Spleen (tissue), 11 donors: ENCODE data around the gene PDZD2. TPM values are rescaled to one million over a fixed set of nuclear protein-coding genes. Genes with fewer than 3 reads are reported as not detected.

ENCODE experiments used
- DNase-seq: peaks from one replicate; pipeline ENCODE4 v3.0.0-alpha.2; 2020
- H3K27ac ChIP-seq, 8 donors: fragments of 200-600 bp; sonication (generic) in 7 of 8; 1 replicate in 4 of 8; 2 replicates in 4 of 8; pipeline versions ENCODE4 v1.5.0 to v1.8.0; 2016 to 2021; ENCODE audit warnings: inconsistent platforms in 4 of 8, mild to moderate bottlenecking in 4 of 8, moderate library complexity in 1 of 8
- H3K27me3 ChIP-seq, 7 donors: fragments of 200-600 bp; sonication (generic) in 6 of 7; replicated peaks in 1 of 7; 1 replicate in 4 of 7; 2 replicates in 3 of 7; pipeline versions ENCODE4 v1.5.0 to v1.8.0; 2016 to 2021; ENCODE audit warnings: inconsistent platforms in 3 of 7, mild to moderate bottlenecking in 1 of 7
- H3K36me3 ChIP-seq, 6 donors: fragments of 200-600 bp; sonication (generic) in 5 of 6; 1 replicate in 4 of 6; 2 replicates in 2 of 6; pipeline versions ENCODE4 v1.5.0 to v1.8.0; 2016 to 2021; ENCODE audit warnings: inconsistent platforms in 2 of 6
- H3K4me1 ChIP-seq, 6 donors: fragments of 200-600 bp; sonication (generic) in 5 of 6; 1 replicate in 3 of 6; 2 replicates in 3 of 6; pipeline versions ENCODE4 v1.5.0 to v1.8.0; 2016 to 2021; ENCODE audit warnings: inconsistent platforms in 3 of 6
- H3K4me3 ChIP-seq, 8 donors: fragments of 200-600 bp; sonication (generic) in 7 of 8; 1 replicate in 4 of 8; 2 replicates in 4 of 8; pipeline versions ENCODE4 v1.5.0 to v1.8.0; 2016 to 2021; ENCODE audit warnings: inconsistent platforms in 4 of 8, mild to moderate bottlenecking in 4 of 8, moderate library complexity in 2 of 8
- H3K9me3 ChIP-seq, 8 donors: fragments of 200-600 bp; sonication (generic) in 7 of 8; 1 replicate in 4 of 8; 2 replicates in 4 of 8; pipeline versions ENCODE4 v1.5.0 to v1.8.0; 2016 to 2021; ENCODE audit warnings: inconsistent platforms in 4 of 8
- POLR2A ChIP-seq, 3 donors: fragments of 450-650 bp; IDR thresholded peaks; one replicate each; pipeline ENCODE4 v1.5.1; 2017; ENCODE audit warnings: antibody characterized with exemption in 3 of 3, mild to moderate bottlenecking in 1 of 3
- POLR2AphosphoS5 ChIP-seq, 3 donors: sonication (generic); formaldehyde crosslinking; IDR thresholded peaks; one replicate each; pipeline ENCODE4 v1.5.1; 2017; ENCODE audit warnings: antibody characterized with exemption in 3 of 3
- WGBS, 5 donors: extraction: QIAGEN DNeasy Blood & Tissue Kit in 3 of 5; methylation state at CpG; one replicate each; pipeline versions ENCODE4 v1.1.5 to v1.1.7; 2013 to 2018; 5-methylcytosine and 5-hydroxymethylcytosine counted together
- intact Hi-C: fragments of 100-400 bp; cut with DNase I; formaldehyde crosslinking; loops from one replicate; pipeline ENCODE4 v1.15.0; 2023; ENCODE audit warnings: low total_unique reads
- polyA plus RNA-seq, 3 donors: library from polyadenylated mRNA; stranded (reverse); fragments of 200-250 nt; gene quantifications; one replicate each; pipeline ENCODE4 v1.2.1, GENCODE V29; 2013
- total RNA-seq, 7 donors: library from RNA; depleted of rRNA in 3 of 7; stranded (reverse); fragments of >200 nt in 3 of 7; fragmentation: NEBNext Ultra II Directional in 4 of 7; extraction: Animal tissue kit (Norgen Biotek cat#: 25700) in 4 of 7; gene quantifications; one replicate each; pipeline versions ENCODE4 v1.1.0 to v1.2.1, GENCODE V29; 2016 to 2021
- TF ChIP-seq, protein P1 (sequence below), 11 experiments: fragments of 200-600 bp in 7 of 11; fragments of 450-650 bp in 4 of 11; sonication (generic) in 4 of 11; IDR thresholded peaks in 8 of 11; conservative IDR thresholded peaks in 3 of 11; 1 replicate in 7 of 11; 2 replicates in 4 of 11; pipeline versions ENCODE4 v1.4.0 to v1.8.0; 2016 to 2021; ENCODE audit warnings: antibody characterized with exemption in 11 of 11, inconsistent platforms in 4 of 11, mild to moderate bottlenecking in 1 of 11
- donor health status: healthy with polysubstance abuse.
- donor health status: DM: no; HTN: no; CAD: no; lungs with moderate emphysema.
- donor health status: DM: no; HTN: no; CAD: no.
- donor health status: Bipolar disorder and iron deficiency.
- donor health status: healthy.
- donor health status: DM: no; HTN: no; CAD: no.
- donor health status: DM: yes; HTN: yes; CAD: no.

PDZD2 gene
- total and polyA plus RNA-seq, 10 donors: 0.09 to 4.7 (median 2.4) TPM

DNA sequence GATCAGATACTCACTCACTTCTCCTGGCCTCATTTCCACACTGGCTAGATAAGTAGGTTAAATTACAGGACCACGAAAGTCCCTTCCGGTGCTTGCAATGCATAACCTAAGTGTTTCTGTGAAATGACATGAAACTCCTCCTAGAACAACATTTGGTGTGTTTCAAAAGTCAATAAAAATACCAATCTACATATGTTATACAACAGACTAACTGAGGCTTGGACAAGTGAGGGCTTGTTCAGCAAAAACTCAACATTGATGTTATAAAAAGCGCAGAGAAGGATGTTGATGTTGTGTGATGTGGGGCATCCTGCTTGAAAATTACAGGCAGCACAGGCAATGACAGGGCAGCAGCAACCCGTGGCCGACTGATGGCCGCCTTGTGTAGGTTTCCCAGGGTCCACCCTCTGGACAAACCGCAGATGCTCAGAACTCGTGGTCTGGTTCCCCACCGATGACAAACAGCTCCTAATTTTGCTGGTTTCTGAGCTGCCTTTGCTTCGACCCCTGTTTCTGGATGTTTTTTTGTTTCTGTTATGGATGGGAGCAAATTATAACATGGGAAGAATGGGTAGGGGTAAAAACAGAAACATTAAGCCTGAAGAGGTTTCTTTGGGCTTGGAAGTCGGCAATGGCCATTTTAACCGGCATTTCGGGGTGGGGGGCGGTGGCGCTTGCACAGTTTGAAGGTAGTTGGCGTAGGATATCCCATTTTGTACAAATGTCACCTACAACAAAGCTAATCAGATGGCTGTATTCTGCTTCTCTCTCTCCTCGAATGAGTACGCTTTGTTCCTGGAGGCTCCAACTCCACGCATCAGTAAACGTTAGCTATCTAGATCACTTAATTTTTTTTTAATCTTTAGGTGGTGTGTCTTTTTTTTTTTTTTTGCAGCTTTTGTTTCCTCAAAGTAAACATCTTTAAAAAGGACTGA lies 116.1 kb downstream of the PDZD2 start:
- no peaks in the 10 kb centered on the region for H3K9me3 ChIP-seq
- no peak for DNase-seq
- no peak for TF ChIP-seq POLR2A (IDR thresholded peaks at IDR 0.05)
- TF ChIP-seq, protein P1, sequence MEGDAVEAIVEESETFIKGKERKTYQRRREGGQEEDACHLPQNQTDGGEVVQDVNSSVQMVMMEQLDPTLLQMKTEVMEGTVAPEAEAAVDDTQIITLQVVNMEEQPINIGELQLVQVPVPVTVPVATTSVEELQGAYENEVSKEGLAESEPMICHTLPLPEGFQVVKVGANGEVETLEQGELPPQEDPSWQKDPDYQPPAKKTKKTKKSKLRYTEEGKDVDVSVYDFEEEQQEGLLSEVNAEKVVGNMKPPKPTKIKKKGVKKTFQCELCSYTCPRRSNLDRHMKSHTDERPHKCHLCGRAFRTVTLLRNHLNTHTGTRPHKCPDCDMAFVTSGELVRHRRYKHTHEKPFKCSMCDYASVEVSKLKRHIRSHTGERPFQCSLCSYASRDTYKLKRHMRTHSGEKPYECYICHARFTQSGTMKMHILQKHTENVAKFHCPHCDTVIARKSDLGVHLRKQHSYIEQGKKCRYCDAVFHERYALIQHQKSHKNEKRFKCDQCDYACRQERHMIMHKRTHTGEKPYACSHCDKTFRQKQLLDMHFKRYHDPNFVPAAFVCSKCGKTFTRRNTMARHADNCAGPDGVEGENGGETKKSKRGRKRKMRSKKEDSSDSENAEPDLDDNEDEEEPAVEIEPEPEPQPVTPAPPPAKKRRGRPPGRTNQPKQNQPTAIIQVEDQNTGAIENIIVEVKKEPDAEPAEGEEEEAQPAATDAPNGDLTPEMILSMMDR (IDR thresholded peaks at IDR 0.05 in 8 of 11, conservative IDR thresholded peaks at IDR 0.05 in 3 of 11): no peak
- TF ChIP-seq POLR2AphosphoS5 (IDR thresholded peaks at IDR 0.05): no peak
- intact Hi-C loops: no loop called here
- no peaks in the 10 kb centered on the region for H3K27me3 ChIP-seq
- no peaks in the 10 kb centered on the region for H3K36me3 ChIP-seq
- H3K4me3 ChIP-seq: no peak overlapping the region
- 85 to 88% (median 86%) methylated on average over 20 of the region's 20 CpGs for WGBS, 5 donors
- H3K27ac ChIP-seq: no peak overlapping the region
- H3K4me1 ChIP-seq: no peaks in the 10 kb centered on the region

DNA sequence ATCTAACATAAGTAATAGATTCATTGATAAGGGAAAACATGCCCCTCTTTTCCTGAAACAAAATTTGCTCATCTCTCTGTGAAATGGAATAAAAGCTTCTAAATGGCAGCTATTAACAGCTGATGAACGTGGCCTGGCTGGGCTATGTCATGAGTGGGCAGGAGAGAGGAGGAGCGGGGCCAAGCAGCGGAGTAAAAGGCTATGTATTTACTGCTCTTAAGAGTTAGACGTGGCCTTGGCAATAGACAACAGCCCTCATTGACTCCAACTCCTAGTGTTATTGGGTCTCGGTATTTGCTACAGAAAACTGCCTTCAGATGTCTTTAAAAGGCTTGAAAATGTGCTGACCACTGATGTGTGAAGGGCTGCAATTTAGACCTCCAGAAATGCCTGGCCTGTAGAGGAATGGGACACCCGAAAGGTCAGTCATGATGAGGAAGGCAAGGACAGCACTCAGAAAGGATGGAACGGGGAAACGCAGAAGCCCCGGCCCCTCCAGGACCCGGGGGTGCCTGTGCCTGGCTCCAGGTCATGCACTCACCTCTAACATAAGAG lies 116.8 kb downstream of the PDZD2 start:
- TF ChIP-seq POLR2AphosphoS5 (IDR thresholded peaks at IDR 0.05) (no peak), POLR2A (IDR thresholded peaks at IDR 0.05) (no peak)
- TF ChIP-seq, protein P1 (IDR thresholded peaks at IDR 0.05 in 8 of 11, conservative IDR thresholded peaks at IDR 0.05 in 3 of 11): no peak
- no peaks in the 10 kb centered on the region for H3K4me1 ChIP-seq
- no peaks in the 10 kb centered on the region for H3K27me3 ChIP-seq
- intact Hi-C loops: no loop called here
- H3K36me3 ChIP-seq: no peaks in the 10 kb centered on the region
- 78 to 90% (median 84%) methylated on average over 10 of the region's 10 CpGs for WGBS, 5 donors
- H3K9me3 ChIP-seq: no peaks in the 10 kb centered on the region
- no peak for DNase-seq
- H3K4me3 ChIP-seq: no peak overlapping the region
- no peak overlapping the region for H3K27ac ChIP-seq

DNA sequence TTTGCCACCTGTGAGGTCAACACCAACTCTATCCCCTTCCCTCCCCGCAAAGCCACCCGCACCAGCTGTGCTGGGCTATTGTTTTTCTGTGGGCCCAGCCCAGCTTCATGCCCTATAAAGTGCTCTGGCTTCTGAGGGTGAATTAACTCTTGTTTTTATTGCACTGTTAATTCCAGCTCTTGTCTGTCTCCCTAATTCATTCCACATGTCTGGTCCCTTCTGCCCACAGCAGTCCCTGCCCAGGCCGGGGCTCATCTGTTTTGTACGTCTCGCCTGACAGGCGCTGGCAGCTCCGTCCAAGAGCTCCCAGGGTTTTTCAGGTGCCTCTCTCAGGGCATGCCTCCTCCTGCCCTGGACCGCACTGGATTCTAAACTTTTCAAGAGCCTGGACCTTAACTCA lies 118.9 kb downstream of the PDZD2 start:
- no peaks in the 10 kb centered on the region for H3K36me3 ChIP-seq
- intact Hi-C loops: no loop called here
- H3K4me3 ChIP-seq: no peak overlapping the region
- H3K27me3 ChIP-seq: no peaks in the 10 kb centered on the region
- H3K4me1 ChIP-seq: no peaks in the 10 kb centered on the region
- no peaks in the 10 kb centered on the region for H3K9me3 ChIP-seq
- H3K27ac ChIP-seq: no peak overlapping the region
- WGBS, 5 donors: 93 to 98% (median 94%) methylated on average over 8 of the region's 8 CpGs
- no peak for TF ChIP-seq POLR2A (IDR thresholded peaks at IDR 0.05)
- no peak for TF ChIP-seq POLR2AphosphoS5 (IDR thresholded peaks at IDR 0.05)
- TF ChIP-seq, protein P1 (IDR thresholded peaks at IDR 0.05 in 8 of 11, conservative IDR thresholded peaks at IDR 0.05 in 3 of 11): no peak
- no peak for DNase-seq

DNA sequence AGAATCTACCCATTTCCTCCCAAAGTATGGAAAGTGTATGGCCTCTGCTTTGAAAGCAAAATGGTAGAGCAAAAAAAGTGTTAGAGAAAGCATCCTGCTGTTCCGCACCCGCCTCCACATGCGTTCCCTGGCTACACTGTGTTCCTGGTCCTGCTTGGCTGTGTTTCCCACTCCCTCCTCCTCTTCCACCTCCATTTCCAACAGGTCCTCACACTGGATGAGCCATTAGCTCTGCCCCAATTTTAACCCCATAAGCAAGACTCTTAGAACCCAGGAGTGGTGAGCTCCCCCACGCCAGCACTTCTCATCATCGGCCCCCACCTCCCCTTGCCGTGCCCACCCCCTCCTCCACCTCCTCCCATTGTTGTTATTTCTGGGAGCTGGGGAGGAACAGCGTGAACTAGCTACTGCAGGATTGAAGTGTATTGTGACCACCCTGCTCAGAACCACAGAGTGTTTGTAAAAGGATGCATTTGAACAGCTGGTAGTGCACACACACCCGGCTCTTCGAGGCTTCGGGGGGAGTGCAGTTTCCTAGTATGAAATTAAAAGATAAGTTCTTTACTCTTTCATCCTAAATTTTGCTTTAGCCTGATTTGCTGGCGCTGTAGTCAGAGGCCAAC lies 120.0 kb downstream of the PDZD2 start:
- 67 to 77% (median 74%) methylated on average over 11 of the region's 11 CpGs for WGBS, 5 donors
- no peak for TF ChIP-seq POLR2A (IDR thresholded peaks at IDR 0.05)
- no peak for TF ChIP-seq POLR2AphosphoS5 (IDR thresholded peaks at IDR 0.05)
- TF ChIP-seq, protein P1 (IDR thresholded peaks at IDR 0.05 in 8 of 11, conservative IDR thresholded peaks at IDR 0.05 in 3 of 11): no peak
- DNase-seq: no peak
- intact Hi-C loops: no loop called here
- Histone ChIP-seq H3K27ac (no peak overlapping the region), H3K4me1 (no peaks in the 10 kb centered on the region), H3K36me3 (no peaks in the 10 kb centered on the region), H3K9me3 (no peaks in the 10 kb centered on the region), H3K4me3 (no peak overlapping the region), H3K27me3 (no peaks in the 10 kb centered on the region)
